HepG2 (cell line): ENCODE data around the gene C16orf78. TPM values are rescaled to one million over a fixed set of nuclear protein-coding genes. Genes with fewer than 3 reads are reported as not detected.

Experiments
- ATAC-seq: fragments of 200-7000 bp; cut with Tn5 transposase; 3 replicates; pipeline ENCODE4 v1.9.1; 2020; ENCODE audit warnings: mild to moderate bottlenecking, moderate library complexity
- BruUV-seq: library from RNA; stranded (reverse); fragments of 400-500 nt; replicated peaks from 2 replicates; lab custom pipeline; 2021; lab: Mats Ljungman, UMichigan
- CTCF ChIA-PET: fragments of 300-600 bp; formaldehyde crosslinking; extraction: SDS; loops from one replicate; lab custom pipeline; 2021; ENCODE audit warnings: low total read pairs, inconsistent platforms, low intra/inter-chr PET ratio; lab: Yijun Ruan, JAX
- POLR2A ChIA-PET: fragments of 350-600 bp; sonication (Branson Sonifier 250); formaldehyde crosslinking; loops from one replicate; lab custom pipeline; 2020; ENCODE audit warnings: antibody characterized with exemption, inconsistent platforms; lab: Yijun Ruan, JAX
- DNase-seq: peaks from one replicate; pipeline ENCODE4 v3.0.0-alpha.2; 2015; ENCODE audit warnings: low spot score
- FAIRE-seq: peaks from 3 replicates; lab custom pipeline; 2011; peaks lifted over from hg19 to GRCh38; lab: Jason Lieb, UNC
- H2AFZ ChIP-seq: one replicate; pipeline ENCODE4 v1.6.1; 2011; ENCODE audit warnings: low read length, inconsistent platforms
- H3K27ac ChIP-seq: fragments of 300-600 bp; 3 replicates; pipeline ENCODE4 v1.8.0; 2011; ENCODE audit warnings: mixed run types, mild to moderate bottlenecking, mixed read lengths, low read length, inconsistent platforms; ENCODE audit not compliant: insufficient read depth; ENCODE audit errors: extremely low read length
- H3K27me3 ChIP-seq, 2 experiments: fragments of 200-600 bp in 1 of 2; 2 replicates in 1 of 2; 3 replicates in 1 of 2; pipeline versions ENCODE4 v1.6.0 to v1.8.0; 2011; ENCODE audit warnings: low read length in 2 of 2, mild to moderate bottlenecking in 2 of 2, moderate library complexity in 2 of 2, inconsistent platforms in 1 of 2; ENCODE audit not compliant: insufficient read depth in 2 of 2, control insufficient read depth in 1 of 2
- H3K36me3 ChIP-seq, 2 experiments: fragments of 200-600 bp in 1 of 2; replicated peaks in 1 of 2; 2 replicates in 1 of 2; 3 replicates in 1 of 2; pipeline versions ENCODE4 v1.5.1 to v1.8.0; 2011; ENCODE audit warnings: low read length in 2 of 2, inconsistent platforms in 1 of 2; ENCODE audit not compliant: insufficient read depth in 2 of 2, control insufficient read depth in 1 of 2
- H3K4me1 ChIP-seq: 2 replicates; pipeline ENCODE4 v1.5.1; 2012; ENCODE audit warnings: low read length, inconsistent platforms; ENCODE audit not compliant: insufficient read depth
- H3K4me2 ChIP-seq: 2 replicates; pipeline ENCODE4 v1.6.0; 2011; ENCODE audit warnings: low read depth, low read length, inconsistent platforms
- H3K4me3 ChIP-seq, 3 experiments: fragments of 200-600 bp in 1 of 3; sonication (generic), shearing (Covaris generic) in 1 of 3; replicated peaks in 1 of 3; 2 replicates each; pipeline ENCODE4 v1.5.1; 2011 to 2016; ENCODE audit warnings: low read length in 3 of 3, inconsistent platforms in 2 of 3, low read depth in 2 of 3, mild to moderate bottlenecking in 2 of 3, control low read depth in 1 of 3, mixed read lengths in 1 of 3; ENCODE audit not compliant: insufficient read depth in 1 of 3
- H3K79me2 ChIP-seq: one replicate; pipeline ENCODE4 v1.6.1; 2011; ENCODE audit warnings: low read length, inconsistent platforms; ENCODE audit not compliant: insufficient read depth
- H3K9ac ChIP-seq: 2 replicates; pipeline ENCODE4 v1.6.0; 2011; ENCODE audit warnings: mild to moderate bottlenecking, low read depth, low read length, inconsistent platforms; ENCODE audit not compliant: insufficient read depth
- H3K9me3 ChIP-seq: 2 replicates; pipeline ENCODE4 v1.5.1; 2012; ENCODE audit warnings: mild to moderate bottlenecking, low read length
- H4K20me1 ChIP-seq: 2 replicates; pipeline ENCODE4 v1.6.0; 2011; ENCODE audit warnings: inconsistent platforms, mild to moderate bottlenecking, low read length, moderate library complexity; ENCODE audit not compliant: insufficient read depth
- CHCHD3 ChIP-seq: sonication (generic); formaldehyde crosslinking; IDR thresholded peaks from 2 replicates; pipeline ENCODE4 v1.8.0; 2022; ENCODE audit warnings: mild to moderate bottlenecking, missing genetic modification reagents, moderate library complexity
- EEA1 ChIP-seq: sonication (generic); formaldehyde crosslinking; IDR thresholded peaks from 2 replicates; pipeline ENCODE4 v1.5.1; 2020; ENCODE audit warnings: mild to moderate bottlenecking, missing genetic modification reagents, borderline replicate concordance
- ELF1 ChIP-seq: sonication (generic); formaldehyde crosslinking; IDR thresholded peaks from 2 replicates; pipeline ENCODE4 v1.4.0; 2020; ENCODE audit warnings: missing genetic modification reagents
- GATAD1 ChIP-seq: IDR thresholded peaks from 2 replicates; pipeline ENCODE4 v1.6.1; 2016; ENCODE audit warnings: missing genetic modification reagents, missing compliant biosample characterization
- KLF16 ChIP-seq, 2 experiments: sonication (generic) in 1 of 2; formaldehyde crosslinking in 1 of 2; IDR thresholded peaks; 2 replicates each; pipeline versions ENCODE4 v1.6.1 to v1.8.0; 2016 to 2023; ENCODE audit warnings: missing genetic modification reagents in 2 of 2, missing compliant biosample characterization in 1 of 2
- MIXL1 ChIP-seq: IDR thresholded peaks from 2 replicates; pipeline ENCODE4 v1.6.1; 2016
- RAD51 ChIP-seq: fragments of 450-650 bp; IDR thresholded peaks from 2 replicates; pipeline ENCODE4 v1.6.1; 2016; ENCODE audit warnings: borderline replicate concordance
- RNF219 ChIP-seq: sonication (generic); formaldehyde crosslinking; IDR thresholded peaks from 2 replicates; pipeline ENCODE4 v1.5.0; 2020; ENCODE audit warnings: mild to moderate bottlenecking, missing genetic modification reagents
- SKIL ChIP-seq: sonication (generic); formaldehyde crosslinking; IDR thresholded peaks from 2 replicates; pipeline ENCODE4 v1.8.0; 2022; ENCODE audit warnings: missing genetic modification reagents, mild to moderate bottlenecking, moderate library complexity, borderline replicate concordance
- TFDP1 ChIP-seq: IDR thresholded peaks from 2 replicates; pipeline ENCODE4 v1.6.1; 2016; ENCODE audit warnings: missing compliant biosample characterization, missing genetic modification reagents, borderline replicate concordance
- ZNF12 ChIP-seq: sonication (generic); formaldehyde crosslinking; IDR thresholded peaks from 2 replicates; pipeline ENCODE4 v1.5.0; 2020; ENCODE audit warnings: missing genetic modification reagents
- ZNF367 ChIP-seq: sonication (generic); formaldehyde crosslinking; IDR thresholded peaks from 2 replicates; pipeline ENCODE4 v1.4.0; 2020; ENCODE audit warnings: missing genetic modification reagents, borderline replicate concordance
- ZNF496 ChIP-seq: sonication (generic); formaldehyde crosslinking; IDR thresholded peaks from 2 replicates; pipeline ENCODE4 v1.8.1; 2023; ENCODE audit warnings: mild to moderate bottlenecking, moderate library complexity, missing genetic modification reagents; ENCODE audit not compliant: insufficient replicate concordance
- ZNF556 ChIP-seq: sonication (generic); formaldehyde crosslinking; IDR thresholded peaks from 2 replicates; pipeline ENCODE4 v1.4.0; 2020; ENCODE audit warnings: mild to moderate bottlenecking, missing genetic modification reagents, borderline replicate concordance
- WGBS: methylation state at CpG from one replicate; pipeline ENCODE4 v1.1.6; 2017; ENCODE audit warnings: low lambda C conversion rate; 5-methylcytosine and 5-hydroxymethylcytosine counted together
- in situ Hi-C: cut with HindIII; loops from 2 replicates; pipeline ENCODE4 v1.10.0; 2017; ENCODE audit warnings: low pct_unique_long_range_greater_than_20kb; ENCODE audit not compliant: extremely low pct_ligation_motif_present
- intact Hi-C: fragments of 100-400 bp; cut with micrococcal nuclease; formaldehyde crosslinking; loops from one replicate; pipeline ENCODE4 v1.10.0; 2022; ENCODE audit not compliant: unreplicated experiment
- polyA plus RNA-seq, 8 experiments: library from polyadenylated mRNA; depleted of rRNA in 3 of 8; stranded (reverse) in 7 of 8; unstranded in 1 of 8; fragments of >200 nt; fragmentation: Illumina TruSeq in 4 of 8; extraction: Trizol in 4 of 8; gene quantifications; 2 replicates each; pipeline versions ENCODE4 v1.2.1 to v1.2.3, GENCODE V29; 2011 to 2016; ENCODE audit warnings: low read depth in 4 of 8, missing spikeins in 1 of 8, mixed read lengths in 1 of 8; ENCODE audit not compliant: insufficient read depth in 1 of 8
- total RNA-seq, 5 experiments: library from RNA; depleted of rRNA; stranded (reverse); fragments of >200 nt; fragmentation: Illumina TruSeq; extraction: Trizol; gene quantifications; 2 replicates each; pipeline ENCODE4 v1.2.3, GENCODE V29; 2016; ENCODE audit warnings: low read depth in 1 of 5
- TF ChIP-seq, protein P1 (sequence below): sonication (generic); formaldehyde crosslinking; IDR thresholded peaks from 2 replicates; pipeline ENCODE4 v1.4.0; 2020; ENCODE audit warnings: missing genetic modification reagents, borderline replicate concordance

The C16orf78 gene
- total and polyA plus RNA-seq, 2 of the 13 experiments (the other 11 are each of a cell fraction or from before 2014, with no cell fraction given) = not detected

- FAIRE-seq (no peak), DNase-seq (no peak), ATAC-seq (no peak)
- Histone ChIP-seq H4K20me1 (no peaks in the 10 kb centered on the region), H3K9ac (no peak overlapping the region), H3K27me3 (no peaks in the 10 kb centered on the region), H3K79me2 (no peaks in the 10 kb centered on the region), H3K4me3 (no peak overlapping the region), H3K27ac (no peak overlapping the region), H3K4me2 (no peak overlapping the region), H2AFZ (no peak overlapping the region), H3K9me3 (no peaks in the 10 kb centered on the region), H3K4me1 (no peaks in the 10 kb centered on the region), H3K36me3 (no peaks in the 10 kb centered on the region)
- ChIA-PET POLR2A (no interaction called here), CTCF (no interaction called here)
- intact Hi-C loops (no loop called here), in situ Hi-C loops (no loop called here)
- WGBS = 3% methylated on average over 6 of the region's 6 CpGs
- BruUV-seq = no TSS peak
- TF ChIP-seq TFDP1 (CRISPR knock-in tag) (no peak), ZNF556 (CRISPR knock-in tag) (no peak), ELF1 (CRISPR knock-in tag) (no peak), RAD51 (no peak), ZNF12 (CRISPR knock-in tag) (no peak), MIXL1 (no peak), CHCHD3 (CRISPR knock-in tag) (no peak), GATAD1 (CRISPR knock-in tag) (no peak), KLF16 (CRISPR knock-in tag; IDR thresholded peaks at IDR 0.05) (no peak), SKIL (CRISPR knock-in tag) (no peak), RNF219 (no peak), ZNF496 (CRISPR knock-in tag) (no peak), ZNF367 (no peak), EEA1 (CRISPR knock-in tag) (no peak)
- TF ChIP-seq, protein P1, sequence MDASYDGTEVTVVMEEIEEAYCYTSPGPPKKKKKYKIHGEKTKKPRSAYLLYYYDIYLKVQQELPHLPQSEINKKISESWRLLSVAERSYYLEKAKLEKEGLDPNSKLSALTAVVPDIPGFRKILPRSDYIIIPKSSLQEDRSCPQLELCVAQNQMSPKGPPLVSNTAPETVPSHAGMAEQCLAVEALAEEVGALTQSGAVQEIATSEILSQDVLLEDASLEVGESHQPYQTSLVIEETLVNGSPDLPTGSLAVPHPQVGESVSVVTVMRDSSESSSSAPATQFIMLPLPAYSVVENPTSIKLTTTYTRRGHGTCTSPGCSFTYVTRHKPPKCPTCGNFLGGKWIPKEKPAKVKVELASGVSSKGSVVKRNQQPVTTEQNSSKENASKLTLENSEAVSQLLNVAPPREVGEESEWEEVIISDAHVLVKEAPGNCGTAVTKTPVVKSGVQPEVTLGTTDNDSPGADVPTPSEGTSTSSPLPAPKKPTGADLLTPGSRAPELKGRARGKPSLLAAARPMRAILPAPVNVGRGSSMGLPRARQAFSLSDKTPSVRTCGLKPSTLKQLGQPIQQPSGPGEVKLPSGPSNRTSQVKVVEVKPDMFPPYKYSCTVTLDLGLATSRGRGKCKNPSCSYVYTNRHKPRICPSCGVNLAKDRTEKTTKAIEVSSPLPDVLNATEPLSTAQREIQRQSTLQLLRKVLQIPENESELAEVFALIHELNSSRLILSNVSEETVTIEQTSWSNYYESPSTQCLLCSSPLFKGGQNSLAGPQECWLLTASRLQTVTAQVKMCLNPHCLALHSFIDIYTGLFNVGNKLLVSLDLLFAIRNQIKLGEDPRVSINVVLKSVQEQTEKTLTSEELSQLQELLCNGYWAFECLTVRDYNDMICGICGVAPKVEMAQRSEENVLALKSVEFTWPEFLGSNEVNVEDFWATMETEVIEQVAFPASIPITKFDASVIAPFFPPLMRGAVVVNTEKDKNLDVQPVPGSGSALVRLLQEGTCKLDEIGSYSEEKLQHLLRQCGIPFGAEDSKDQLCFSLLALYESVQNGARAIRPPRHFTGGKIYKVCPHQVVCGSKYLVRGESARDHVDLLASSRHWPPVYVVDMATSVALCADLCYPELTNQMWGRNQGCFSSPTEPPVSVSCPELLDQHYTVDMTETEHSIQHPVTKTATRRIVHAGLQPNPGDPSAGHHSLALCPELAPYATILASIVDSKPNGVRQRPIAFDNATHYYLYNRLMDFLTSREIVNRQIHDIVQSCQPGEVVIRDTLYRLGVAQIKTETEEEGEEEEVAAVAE (CRISPR knock-in tag) = no peak
These were observed 31.9 kb downstream of the C16orf78 start for GRCh38 chr16:49405530-49405929.
